Liver (tissue), 9 donors: ENCODE data around the gene GSE1. TPM values are rescaled to one million over a fixed set of nuclear protein-coding genes. Genes with fewer than 3 reads are reported as not detected.

Source experiments
- DNase-seq: peaks from one replicate; pipeline ENCODE4 v3.0.0-alpha.2; 2017; ENCODE audit warnings: low spot score
- H3K27ac ChIP-seq, 2 donors: one replicate each; pipeline ENCODE4 v1.7.0; 2013; ENCODE audit warnings: inconsistent platforms in 2 of 2, low read length in 2 of 2, control low read depth in 1 of 2, low read depth in 1 of 2, mild to moderate bottlenecking in 1 of 2
- H3K27me3 ChIP-seq, 4 donors: one replicate each; pipeline versions ENCODE4 v1.6.1 to v1.7.0; 2013; ENCODE audit warnings: low read length in 3 of 4, inconsistent platforms in 1 of 4, mild to moderate bottlenecking in 1 of 4, moderate library complexity in 1 of 4; ENCODE audit not compliant: control insufficient read depth in 4 of 4, insufficient read depth in 4 of 4
- H3K36me3 ChIP-seq, 4 donors: one replicate each; pipeline versions ENCODE4 v1.6.1 to v1.7.0; 2013; ENCODE audit warnings: low read length in 3 of 4, mild to moderate bottlenecking in 3 of 4, low read depth in 1 of 4, moderate library complexity in 1 of 4; ENCODE audit not compliant: control insufficient read depth in 4 of 4, insufficient read depth in 3 of 4
- H3K4me1 ChIP-seq, 4 donors: one replicate each; pipeline versions ENCODE4 v1.6.1 to v1.7.0; 2013; ENCODE audit warnings: low read length in 3 of 4, mild to moderate bottlenecking in 3 of 4, moderate library complexity in 1 of 4; ENCODE audit not compliant: control insufficient read depth in 4 of 4, insufficient read depth in 4 of 4
- H3K4me3 ChIP-seq, 3 donors: one replicate each; pipeline versions ENCODE4 v1.6.1 to v1.7.0; 2013; ENCODE audit warnings: low read length in 3 of 3, control low read depth in 1 of 3, low read depth in 1 of 3, mild to moderate bottlenecking in 1 of 3
- H3K9ac ChIP-seq, 2 donors: one replicate each; pipeline ENCODE4 v1.7.0; 2013; ENCODE audit warnings: low read length in 2 of 2, mild to moderate bottlenecking in 2 of 2, moderate library complexity in 2 of 2, control low read depth in 1 of 2, low read depth in 1 of 2
- H3K9me3 ChIP-seq, 4 donors: one replicate each; pipeline versions ENCODE4 v1.6.1 to v1.7.0; 2013; ENCODE audit warnings: low read length in 3 of 4; ENCODE audit not compliant: control insufficient read depth in 4 of 4
- FOXA1 ChIP-seq: IDR thresholded peaks from 2 replicates; pipeline ENCODE4 v1.6.1; 2016; ENCODE audit warnings: antibody characterized with exemption
- FOXA2 ChIP-seq: IDR thresholded peaks from 2 replicates; pipeline ENCODE4 v1.6.1; 2016; ENCODE audit warnings: antibody characterized with exemption
- GABPA ChIP-seq, 2 donors: IDR thresholded peaks in 1 of 2; conservative IDR thresholded peaks in 1 of 2; 2 replicates each; pipeline ENCODE4 v1.6.1; 2016; ENCODE audit warnings: antibody characterized with exemption in 2 of 2, mild to moderate bottlenecking in 1 of 2, moderate library complexity in 1 of 2
- HNF4A ChIP-seq, 2 donors: conservative IDR thresholded peaks; 2 replicates each; pipeline ENCODE4 v1.6.1; 2016; ENCODE audit warnings: antibody characterized with exemption in 2 of 2, mild to moderate bottlenecking in 2 of 2
- HNF4G ChIP-seq: IDR thresholded peaks from 2 replicates; pipeline ENCODE4 v1.6.1; 2016; ENCODE audit warnings: antibody characterized with exemption
- MAX ChIP-seq: IDR thresholded peaks from 2 replicates; pipeline ENCODE4 v1.6.1; 2016; ENCODE audit warnings: antibody characterized with exemption
- REST ChIP-seq: IDR thresholded peaks from 2 replicates; pipeline ENCODE4 v1.6.1; 2016; ENCODE audit warnings: antibody characterized with exemption, mild to moderate bottlenecking
- ZBTB33 ChIP-seq: IDR thresholded peaks from 2 replicates; pipeline ENCODE4 v1.6.1; 2016; ENCODE audit warnings: antibody characterized with exemption
- WGBS: extraction: QIAGEN DNeasy Blood & Tissue Kit; methylation state at CpG from one replicate; pipeline ENCODE4 v1.1.7; 2013; 5-methylcytosine and 5-hydroxymethylcytosine counted together
- polyA plus RNA-seq, 2 donors: library from polyadenylated mRNA; stranded (reverse) in 1 of 2; unstranded in 1 of 2; fragments of 200-250 nt in 1 of 2; fragments of >200 nt in 1 of 2; fragmentation: Nextera tagmentation in 1 of 2; extraction: Ambion mirVana in 1 of 2; gene quantifications; one replicate each; pipeline versions ENCODE4 v1.2.1 to v1.2.3, GENCODE V29; 2013 to 2015
- total RNA-seq, 2 donors: library from RNA; depleted of rRNA; stranded (reverse); fragments of >200 nt; gene quantifications; one replicate each; pipeline ENCODE4 v1.2.3, GENCODE V29; 2014
- donor health status: healthy.
- donor health status: healthy.
- donor health status: healthy.
- donor health status: healthy.
- donor health status: healthy.

GSE1 gene
- total and polyA plus RNA-seq, 4 donors = 9.9 to 37.7 (median 25.2) TPM

DNA sequence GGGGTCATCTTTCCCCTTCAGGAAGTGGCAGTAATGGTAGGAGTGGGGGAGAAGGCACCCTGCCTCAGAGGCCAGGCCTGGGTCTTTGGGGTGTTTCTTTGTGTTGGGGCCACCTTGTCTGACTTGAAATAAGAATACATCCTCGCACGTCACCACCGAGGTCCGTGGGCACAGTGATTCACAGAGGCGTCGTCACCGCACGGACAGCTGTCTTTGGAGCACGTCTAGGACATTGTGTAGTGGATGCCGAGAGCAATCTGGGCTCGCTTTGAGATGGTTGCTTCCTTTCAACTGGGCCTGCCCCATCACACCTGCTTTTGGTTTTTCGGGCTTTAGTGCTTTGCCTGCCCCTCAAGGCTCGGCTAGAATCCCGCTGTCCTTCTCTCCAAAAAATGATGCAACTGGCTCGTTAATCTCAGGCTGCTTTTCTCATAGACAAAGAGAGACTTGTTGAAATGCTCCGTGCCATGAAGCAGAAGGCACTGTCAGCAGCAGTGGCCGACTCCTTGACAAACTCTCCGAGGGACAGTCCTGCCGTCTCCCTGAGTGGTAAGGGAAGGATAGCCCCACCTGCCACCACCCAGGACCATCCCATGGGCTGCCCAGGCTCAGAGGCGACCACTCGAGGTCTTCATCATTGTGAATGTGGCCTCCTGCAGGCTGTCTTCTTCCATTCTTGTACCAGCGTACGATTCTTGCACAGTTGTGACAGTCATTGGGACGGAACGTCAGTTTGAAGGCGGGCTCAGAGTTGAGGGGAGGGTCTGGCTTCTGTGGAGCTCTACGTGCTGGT, 51.7 kb downstream of the GSE1 start (continued):
- TF ChIP-seq REST (no peak), HNF4G (no peak), FOXA1 (no peak)

- no peak for TF ChIP-seq ZBTB33
- no peak for DNase-seq
- no peaks in the 10 kb centered on the region for H3K9me3 ChIP-seq
- no peak overlapping the region for H3K27ac ChIP-seq
- H3K27me3 ChIP-seq = no peaks in the 10 kb centered on the region
- no peak overlapping the region for H3K4me3 ChIP-seq
- H3K9ac ChIP-seq = no peak overlapping the region
- peaks cover 39 to 94% (median 70%) of the 10 kb centered on the region in 4 donors for H3K36me3 ChIP-seq
- 96% methylated on average over 12 of the region's 12 CpGs for WGBS
- H3K4me1 ChIP-seq = no peaks in the 10 kb centered on the region
Measured at GRCh38 chr16:85665373-85665740, 52.2 kb downstream of the GSE1 start.

- Histone ChIP-seq H3K4me1 (no peaks in the 10 kb centered on the region), H3K27ac (no peak overlapping the region), H3K9ac (no peak overlapping the region), H3K4me3 (no peak overlapping the region), H3K9me3 (no peaks in the 10 kb centered on the region), H3K36me3 (peaks cover 38 to 97% (median 71%) of the 10 kb centered on the region in 4 donors), H3K27me3 (no peaks in the 10 kb centered on the region)
- TF ChIP-seq HNF4A (conservative IDR thresholded peaks at IDR 0.05) = no peak
- no peak for TF ChIP-seq FOXA2
- TF ChIP-seq MAX = no peak
- WGBS = 96% methylated on average over 13 of the region's 13 CpGs
- DNase-seq = no peak
Measured at GRCh38 chr16:85665929-85666328, 52.8 kb downstream of the GSE1 start.

GRCh38 chr16:85667261-85667660, 54.1 kb downstream of the GSE1 start:
- Histone ChIP-seq H3K36me3 (peaks cover 27 to 94% (median 73%) of the 10 kb centered on the region in 4 donors), H3K9me3 (no peaks in the 10 kb centered on the region), H3K4me1 (no peaks in the 10 kb centered on the region), H3K4me3 (no peak overlapping the region), H3K27me3 (no peaks in the 10 kb centered on the region), H3K27ac (no peak overlapping the region), H3K9ac (no peak overlapping the region)
- DNase-seq = no peak
- TF ChIP-seq GABPA (IDR thresholded peaks at IDR 0.05 in 1 of 2, conservative IDR thresholded peaks at IDR 0.05 in 1 of 2) = no peak
- TF ChIP-seq FOXA2 = no peak
- 93% methylated on average over 9 of the region's 9 CpGs for WGBS
